Breast epithelium (tissue), 3 donors: ENCODE measurements around the gene ACVR1.
"Not testable (repeated sequence)": the region's sequence is repeated elsewhere in the genome, so short reads cannot be mapped to it uniquely, and the experiment has no call there.

ENCODE experiments used
- CTCF ChIP-seq, 3 donors: fragments of 450-650 bp; IDR thresholded peaks; one replicate each; pipeline ENCODE4 v1.5.1; 2016 to 2017; ENCODE audit warnings: antibody characterized with exemption in 3 of 3, mild to moderate bottlenecking in 3 of 3, moderate library complexity in 3 of 3
- POLR2A ChIP-seq: fragments of 450-650 bp; IDR thresholded peaks from one replicate; pipeline ENCODE4 v1.6.1; 2016; ENCODE audit warnings: antibody characterized with exemption, mild to moderate bottlenecking, moderate library complexity
- POLR2AphosphoS5 ChIP-seq, 3 donors: sonication (generic); formaldehyde crosslinking; IDR thresholded peaks; one replicate each; pipeline ENCODE4 v1.6.1; 2017; ENCODE audit warnings: antibody characterized with exemption in 3 of 3

GRCh38 chr2:157704653-157705052 is 171.5 kb downstream of the ACVR1 start:
- not testable (repeated sequence) for TF ChIP-seq POLR2AphosphoS5 (IDR thresholded peaks at IDR 0.05); CTCF (IDR thresholded peaks at IDR 0.05); POLR2A
